ENCODE results near the gene C7.

GRCh38 chr5:40981420-40981819, 72.1 kb downstream of the C7 start:
- TF ChIP-seq CTCF (conservative IDR thresholded peaks at IDR 0.05; ENCODE audit: low read depth in 2 of 2) = no peak
- no peak for TF ChIP-seq REST (IDR thresholded peaks at IDR 0.05; ENCODE audit: unreplicated experiment)
- TF ChIP-seq ZNF331 (CRISPR knock-in tag; IDR thresholded peaks at IDR 0.05; ENCODE audit: low read depth) = no peak
- TF ChIP-seq JUNB (IDR thresholded peaks at IDR 0.05; ENCODE audit: unreplicated experiment) = no peak
- TF ChIP-seq ZNF114 (CRISPR knock-in tag; IDR thresholded peaks at IDR 0.05) = no peak
- TF ChIP-seq CREB1 (CRISPR knock-in tag; IDR thresholded peaks at IDR 0.05; ENCODE audit: low read depth) = no peak
- TF ChIP-seq POLR2AphosphoS5 (IDR thresholded peaks at IDR 0.05; ENCODE audit: low read depth) = no peak
- TF ChIP-seq EZH2phosphoT487 (IDR thresholded peaks at IDR 0.05; ENCODE audit: unreplicated experiment) = no peak
- no peak for TF ChIP-seq EZH2 (IDR thresholded peaks at IDR 0.05; ENCODE audit: low read depth, unreplicated experiment)
- no peak for TF ChIP-seq NANOG (IDR thresholded peaks at IDR 0.05; ENCODE audit: borderline replicate concordance)
- TF ChIP-seq STAT1 (IDR thresholded peaks at IDR 0.05; ENCODE audit: unreplicated experiment) = no peak
- no peak for TF ChIP-seq ZNF462 (CRISPR knock-in tag; IDR thresholded peaks at IDR 0.05)
- TF ChIP-seq, protein P1, sequence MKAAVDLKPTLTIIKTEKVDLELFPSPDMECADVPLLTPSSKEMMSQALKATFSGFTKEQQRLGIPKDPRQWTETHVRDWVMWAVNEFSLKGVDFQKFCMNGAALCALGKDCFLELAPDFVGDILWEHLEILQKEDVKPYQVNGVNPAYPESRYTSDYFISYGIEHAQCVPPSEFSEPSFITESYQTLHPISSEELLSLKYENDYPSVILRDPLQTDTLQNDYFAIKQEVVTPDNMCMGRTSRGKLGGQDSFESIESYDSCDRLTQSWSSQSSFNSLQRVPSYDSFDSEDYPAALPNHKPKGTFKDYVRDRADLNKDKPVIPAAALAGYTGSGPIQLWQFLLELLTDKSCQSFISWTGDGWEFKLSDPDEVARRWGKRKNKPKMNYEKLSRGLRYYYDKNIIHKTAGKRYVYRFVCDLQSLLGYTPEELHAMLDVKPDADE (IDR thresholded peaks at IDR 0.05) = no peak

All from GM23338 (cell line).